Measurements from ENCODE around the gene NUDT2.

The NUDT2 gene

GRCh38 chr9:34384368-34385165 lies 55.2 kb downstream of the NUDT2 start:
- no peak for DNase-seq (ENCODE audit: low read depth in 3 of 3, low spot score in 1 of 3)

- no peak for DNase-seq (ENCODE audit: low read depth in 3 of 3, low spot score in 1 of 3)
These were observed 56.3 kb downstream of the NUDT2 start for GRCh38 chr9:34385561-34386230.

DNA sequence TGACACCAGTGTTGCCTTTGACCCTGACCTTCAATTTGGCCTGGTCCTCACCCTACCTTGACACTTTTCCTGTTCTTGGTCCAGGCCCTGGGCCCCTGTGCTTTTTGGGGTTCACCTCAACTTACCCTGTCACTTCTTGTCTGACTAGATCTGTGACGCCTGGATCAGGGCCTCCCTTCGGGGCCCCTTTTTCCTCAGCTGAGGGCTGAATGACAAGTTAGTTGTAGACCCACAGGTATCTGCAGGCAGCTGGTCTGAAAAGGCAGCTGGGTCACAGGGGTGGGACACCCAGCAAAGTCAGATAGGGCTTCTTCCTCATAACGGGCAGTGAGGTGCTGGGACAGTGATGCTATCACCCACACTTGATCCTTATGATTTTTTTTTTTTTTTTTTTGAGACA lies 57.3 kb downstream of the NUDT2 start:
- DNase-seq (ENCODE audit: low read depth in 3 of 3, low spot score in 1 of 3) = no peak

DNA sequence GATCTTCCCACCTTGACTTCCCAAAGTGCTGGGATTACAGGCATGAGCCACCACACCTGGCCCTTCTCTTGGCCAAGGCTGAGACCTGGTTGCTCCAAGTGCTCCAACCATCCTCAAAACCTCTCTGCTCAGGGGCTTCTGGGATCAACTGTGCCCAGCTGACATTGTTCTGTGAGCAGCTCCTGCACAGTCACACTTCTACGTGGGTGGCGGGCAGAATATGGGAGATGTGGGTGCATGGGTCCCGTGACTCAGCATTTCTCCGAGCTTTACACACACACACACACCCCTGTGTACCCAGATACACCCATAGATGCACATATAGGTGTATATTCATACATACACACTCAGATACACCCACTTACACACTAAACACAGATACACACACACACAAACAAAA lies 57.9 kb downstream of the NUDT2 start:
- no peak for DNase-seq (ENCODE audit: low read depth in 3 of 3, low spot score in 1 of 3)

DNA sequence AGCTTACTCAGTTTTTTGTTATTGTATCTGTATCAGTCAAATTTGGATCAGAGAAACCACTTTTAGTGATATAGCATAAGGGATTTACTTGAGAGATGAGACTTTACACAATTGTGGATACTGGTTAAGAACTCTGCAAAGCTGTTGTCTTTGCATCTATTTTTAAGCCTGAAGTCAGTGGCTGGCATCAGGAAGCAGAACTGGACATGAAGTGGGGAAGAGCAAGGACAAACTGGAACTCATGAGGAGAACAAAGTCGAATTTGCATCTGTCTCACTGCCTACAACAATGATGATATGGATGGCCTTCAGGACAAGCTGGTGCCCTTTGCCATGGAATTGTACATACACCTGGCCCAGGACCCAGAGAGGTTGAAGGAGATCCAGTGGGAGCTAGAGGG lies 63.1 kb downstream of the NUDT2 start:
- DNase-seq (ENCODE audit: low read depth in 3 of 3, low spot score in 1 of 3) = no peak

All from stimulated activated CD4-positive, alpha-beta T cell treated with anti-CD3 and anti-CD28 coated beads, TNF-alpha, amount 100 ng/mL, for 1 hour (primary cell).